OCI-M2 (cell line): ENCODE measurements around the gene GLI2.

Source experiments
- DNase-seq: peaks from one replicate; lab custom pipeline; 2025; ENCODE audit not compliant: unreplicated experiment; lab: John Stamatoyannopoulos, UW

GLI2 gene

DNA sequence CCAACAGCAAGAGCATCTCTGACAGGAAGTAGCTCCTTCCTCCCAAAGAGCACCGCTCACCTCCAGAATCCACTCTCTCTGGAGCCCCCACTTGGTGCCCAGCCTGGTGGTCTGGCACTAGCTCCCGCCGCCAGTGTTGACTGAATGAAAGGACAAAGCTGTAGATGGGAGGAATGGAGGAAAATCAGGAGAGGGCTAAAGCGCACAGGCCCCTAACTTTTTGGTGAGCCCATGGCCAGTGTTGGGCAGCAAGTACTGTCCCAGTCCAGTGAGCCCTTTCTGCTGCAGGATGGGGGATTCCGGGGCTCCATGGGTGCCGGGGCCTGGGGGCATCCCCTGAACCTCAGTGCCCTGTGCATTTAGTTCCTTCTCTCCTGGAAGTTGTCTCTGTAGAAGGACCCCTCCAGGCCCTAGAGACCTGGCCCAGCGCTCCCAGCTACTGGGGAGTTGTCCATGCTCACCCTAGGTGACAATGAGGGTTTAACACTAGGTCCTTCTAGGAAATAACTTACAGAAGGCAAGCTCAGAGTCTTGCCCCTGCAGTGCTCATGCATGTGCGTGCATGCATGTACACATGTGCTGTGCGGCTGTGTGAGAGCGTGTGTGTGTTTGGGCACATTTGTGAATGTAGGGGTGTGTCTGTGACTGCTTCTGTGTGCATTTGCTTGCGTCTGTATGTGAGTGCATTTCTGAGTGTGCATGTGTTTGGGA lies 33.6 kb downstream of the GLI2 start:
- no peak for DNase-seq

DNA sequence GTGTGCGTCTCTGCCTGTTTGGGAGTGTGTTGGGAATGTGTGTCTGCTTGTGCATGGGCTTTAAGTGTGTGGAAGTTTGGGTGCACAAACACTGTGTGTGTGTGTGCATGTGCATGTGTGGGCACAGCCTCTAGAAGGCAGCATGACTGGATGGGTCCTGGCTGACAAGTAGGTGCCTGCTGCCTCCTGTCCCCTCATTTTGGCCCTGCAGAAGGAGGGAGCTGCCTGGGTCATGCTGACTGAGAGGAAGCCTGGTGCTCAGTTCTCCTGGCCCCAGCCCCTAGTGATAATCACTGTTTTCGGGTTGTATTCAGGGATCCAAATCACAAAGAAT lies 34.1 kb downstream of the GLI2 start:
- no peak for DNase-seq

DNA sequence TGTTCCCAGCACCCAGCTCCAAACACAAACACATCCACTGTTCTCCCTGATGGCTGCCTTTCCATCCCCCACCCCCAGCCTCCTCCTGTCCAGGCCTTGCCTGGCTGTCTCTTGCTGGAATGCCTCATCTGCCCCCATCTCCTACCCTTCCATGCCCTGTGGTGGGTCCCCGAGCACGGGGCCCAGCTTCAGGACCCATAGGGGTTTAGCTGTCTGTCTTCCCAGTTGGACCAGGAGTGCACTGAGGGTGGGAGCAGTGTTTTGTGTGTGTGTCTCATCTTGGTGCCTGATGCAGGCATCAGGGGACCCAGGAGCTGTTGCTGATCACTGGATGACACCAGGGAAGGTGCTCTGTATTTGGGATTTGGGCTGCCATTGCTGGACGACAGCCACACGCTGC lies 34.5 kb downstream of the GLI2 start:
- no peak for DNase-seq

DNA sequence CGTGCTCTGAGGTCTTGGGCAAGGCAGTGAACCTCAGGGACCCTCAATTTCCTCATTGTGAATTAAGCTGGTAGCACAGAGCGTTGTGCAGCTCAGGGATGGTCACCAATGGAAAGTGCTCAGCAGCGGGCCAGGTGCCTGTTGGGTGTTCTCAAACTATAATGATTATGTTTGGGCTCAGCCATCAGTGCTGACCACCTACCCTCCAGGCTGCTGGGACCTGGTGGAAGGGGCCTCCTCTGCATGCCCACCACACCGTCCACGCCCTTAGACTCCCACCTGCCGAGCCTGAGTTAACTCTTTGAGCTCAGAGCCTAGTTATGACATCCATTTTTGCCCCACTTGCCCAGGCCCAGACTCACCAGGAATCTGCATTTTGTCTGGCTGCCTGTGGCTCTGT lies 35.0 kb downstream of the GLI2 start:
- no peak for DNase-seq

DNA sequence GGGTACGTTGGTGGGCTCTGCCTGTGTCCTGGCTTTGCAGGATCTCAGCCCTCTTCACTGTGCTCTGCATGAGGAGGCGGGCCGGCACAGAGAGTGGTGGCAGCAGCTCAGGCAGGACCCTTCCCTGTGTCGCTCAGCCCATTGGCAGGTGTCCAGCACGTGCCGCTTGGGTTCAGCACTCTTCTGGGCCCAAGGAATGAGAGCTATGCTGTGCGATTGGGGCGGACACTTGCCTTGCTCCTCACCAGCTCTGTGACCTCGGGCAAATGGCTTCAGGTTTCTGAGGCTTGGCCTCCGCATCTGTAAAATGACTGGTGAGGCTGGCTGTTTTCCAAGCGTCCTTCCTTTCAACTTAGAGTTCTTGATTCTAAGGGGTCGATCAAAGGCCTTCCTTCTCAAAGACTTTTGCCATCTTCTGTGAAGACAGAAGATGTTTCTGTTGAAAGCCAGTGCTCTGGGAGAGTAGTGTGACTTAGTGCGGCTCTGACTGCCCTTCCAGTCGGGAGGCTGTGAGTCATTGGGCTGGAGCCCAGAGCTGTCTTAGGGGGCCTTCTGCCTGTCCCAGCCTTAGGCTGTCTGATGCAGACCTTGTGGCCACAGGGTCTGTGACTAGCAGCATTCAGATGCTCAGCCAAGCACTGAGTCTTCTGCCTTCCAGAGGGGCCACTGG lies 35.6 kb downstream of the GLI2 start:
- no peak for DNase-seq

DNA sequence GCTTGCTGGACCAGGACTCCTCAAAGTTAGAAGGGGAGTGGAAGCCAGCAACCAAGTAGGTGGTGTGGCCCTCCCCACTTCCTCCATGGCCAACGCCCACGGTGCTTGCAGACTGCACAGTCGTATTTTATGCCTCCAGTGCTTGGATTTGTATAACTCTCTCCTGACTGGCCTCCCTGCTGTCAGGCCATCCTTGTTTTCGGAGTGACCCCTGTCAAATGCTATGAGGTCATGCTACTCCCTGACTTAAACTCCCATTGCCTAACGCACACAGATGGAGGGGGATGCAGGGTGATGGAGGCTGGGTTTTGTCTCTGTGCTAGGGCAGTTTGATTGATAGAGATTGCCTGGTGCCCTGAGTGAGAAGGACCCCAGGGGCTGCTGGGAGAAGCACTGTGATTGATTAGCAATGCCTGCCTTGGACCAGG lies 36.1 kb downstream of the GLI2 start:
- no peak for DNase-seq

DNA sequence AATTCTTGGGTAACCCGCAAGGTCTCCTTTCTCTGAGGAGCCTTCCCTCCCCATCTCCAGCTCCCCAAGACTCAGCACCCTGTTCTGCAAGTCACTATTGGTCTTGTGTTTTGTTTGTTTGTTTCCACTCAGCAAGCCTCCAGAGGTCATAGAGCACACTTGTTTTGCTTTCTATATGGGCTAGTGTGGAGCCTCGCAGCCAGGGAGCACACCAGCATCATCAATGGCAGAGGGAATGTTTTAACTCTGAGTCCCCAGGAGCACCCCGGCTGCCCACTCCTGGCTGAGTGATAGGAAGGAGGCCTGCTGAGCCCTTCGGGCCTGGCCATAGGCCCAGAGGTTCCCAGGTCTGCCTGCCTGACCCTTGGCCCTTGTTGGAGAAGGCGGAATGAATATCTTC lies 36.6 kb downstream of the GLI2 start:
- DNase-seq: no peak

DNA sequence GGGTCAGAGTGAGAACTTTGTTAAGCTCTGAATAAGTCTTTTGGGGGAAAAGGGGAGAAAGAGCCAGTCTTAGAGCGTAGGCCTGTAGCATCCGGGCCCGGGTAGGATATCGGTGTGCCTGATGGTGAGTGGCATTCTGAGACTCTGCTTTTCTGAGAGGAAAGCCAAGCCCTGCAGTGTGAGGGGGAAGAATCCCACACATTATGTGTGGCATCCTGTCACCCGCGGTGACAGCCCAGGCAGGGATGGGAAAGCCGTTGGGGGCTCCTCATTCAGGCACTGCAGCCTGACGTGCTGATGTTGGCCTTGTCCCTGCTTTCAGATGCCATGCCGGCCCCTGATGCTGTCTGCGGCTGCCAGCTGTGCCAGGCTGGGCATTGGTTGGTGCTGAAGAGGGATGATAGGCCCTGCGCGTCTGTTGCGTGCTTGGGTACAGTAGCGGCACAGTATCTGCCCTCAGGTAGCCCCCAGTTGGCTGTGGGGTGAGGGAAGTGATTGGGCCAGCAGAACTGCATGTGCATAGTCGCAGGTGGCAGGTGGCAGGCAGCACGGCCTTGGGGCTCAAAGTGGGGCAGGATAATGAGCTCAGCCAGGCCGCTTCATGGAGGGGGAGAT lies 37.6 kb downstream of the GLI2 start:
- no peak for DNase-seq

DNA sequence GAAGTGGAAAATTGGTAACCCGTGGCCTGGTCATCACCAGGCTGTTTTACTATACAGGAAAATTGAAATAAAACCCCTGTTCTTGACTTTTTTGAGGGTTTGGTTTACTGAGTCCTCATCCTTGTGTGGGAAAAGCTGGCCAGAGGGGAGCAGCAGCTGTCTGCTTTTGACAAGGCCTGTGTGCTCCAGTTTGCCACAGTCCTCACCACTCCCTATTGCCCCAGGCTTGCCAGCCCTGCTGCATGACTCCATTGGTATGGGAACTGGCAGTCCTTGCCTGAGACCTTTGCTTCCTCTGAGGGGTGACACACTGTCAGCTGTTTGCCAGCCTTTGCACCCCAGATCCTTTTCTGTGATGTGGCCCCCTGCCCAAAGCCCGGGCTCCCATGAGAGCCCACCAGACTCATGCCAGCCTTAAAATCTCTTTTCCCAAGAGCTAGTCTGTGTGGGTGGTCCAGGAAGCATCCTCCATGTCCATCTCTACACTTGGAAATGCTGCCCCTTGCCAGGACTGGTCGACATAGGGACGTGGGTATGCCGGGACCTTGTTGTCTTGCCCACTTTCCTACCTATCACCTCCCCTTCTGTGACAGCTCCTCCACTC lies 39.0 kb downstream of the GLI2 start:
- DNase-seq: no peak

DNA sequence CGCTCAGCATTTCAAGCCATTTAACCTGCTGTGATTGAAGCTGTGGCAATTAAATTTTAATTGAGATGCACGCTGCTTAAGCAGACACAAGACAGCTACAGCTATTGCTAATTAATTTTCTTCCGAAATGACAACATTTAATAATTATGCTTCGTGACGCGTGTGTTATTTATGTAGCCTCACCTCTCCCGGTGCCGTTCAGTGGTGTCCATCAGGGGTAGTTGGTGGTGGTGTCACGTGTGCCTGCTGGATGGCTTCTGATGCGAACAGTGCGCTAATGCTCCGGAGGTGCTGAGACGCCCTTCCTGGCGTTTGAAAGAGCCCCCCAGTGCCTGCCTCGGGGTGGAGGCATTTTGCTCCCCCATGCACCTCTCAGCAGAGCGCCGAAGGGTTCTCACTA lies 39.5 kb downstream of the GLI2 start:
- no peak for DNase-seq

DNA sequence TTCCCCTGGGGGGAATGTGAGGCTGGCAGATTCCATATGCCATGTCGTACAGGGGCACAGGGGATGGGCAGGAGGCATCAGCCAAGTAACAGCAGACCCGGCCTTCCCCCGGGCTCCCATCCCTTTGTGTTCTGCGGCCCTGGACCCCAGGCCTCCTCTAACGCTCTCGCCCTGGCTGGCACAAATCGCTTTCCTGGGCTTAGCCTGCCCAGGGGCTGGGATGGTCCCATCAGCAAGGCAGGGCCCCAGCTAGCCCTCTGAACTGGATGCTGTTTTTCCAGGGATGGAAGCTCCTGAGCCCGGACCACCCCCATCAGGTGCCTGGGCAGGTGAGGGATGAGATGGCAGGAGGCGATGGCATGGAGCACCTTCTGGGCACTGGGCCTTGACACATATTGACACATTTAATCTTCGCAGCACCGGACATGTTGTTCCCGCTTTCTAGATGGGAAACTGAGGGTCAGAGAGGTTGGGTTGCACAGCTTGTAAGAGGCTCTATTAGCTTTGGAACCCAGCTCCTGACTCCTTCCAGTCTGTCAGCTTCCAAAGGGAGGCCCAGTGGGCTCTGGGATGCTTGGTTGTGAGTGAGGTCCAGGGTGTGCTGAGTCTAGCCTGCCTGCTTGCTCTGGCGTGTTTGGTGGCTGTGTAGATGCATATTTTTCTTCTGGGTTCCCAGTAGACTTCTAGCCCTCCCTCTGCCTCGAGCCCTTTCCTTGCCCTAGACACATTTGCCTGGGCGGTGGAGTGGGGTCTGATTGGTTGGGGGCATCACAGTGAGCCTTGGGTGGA lies 40.3 kb downstream of the GLI2 start:
- DNase-seq: no peak

DNA sequence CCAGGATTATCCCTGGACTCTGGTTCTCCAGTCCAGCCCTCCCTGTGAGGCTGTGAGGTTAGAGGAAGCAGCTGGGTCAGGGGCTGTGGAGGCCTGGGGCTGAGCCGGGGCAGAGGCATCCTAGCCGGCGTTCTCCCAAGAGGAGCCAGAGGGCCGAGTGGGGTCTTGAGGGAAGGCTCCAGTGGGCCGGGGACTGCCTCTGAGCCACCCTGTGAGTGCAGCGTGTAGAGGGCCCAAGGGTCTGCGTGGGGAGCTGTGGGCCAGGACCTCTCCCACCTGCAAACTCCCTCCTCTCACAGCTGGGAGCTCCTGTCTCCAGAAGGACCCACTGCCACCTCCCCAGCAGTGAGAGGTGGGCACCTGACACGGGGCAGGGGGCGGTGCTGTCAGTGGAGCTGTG lies 41.0 kb downstream of the GLI2 start:
- no peak for DNase-seq

DNA sequence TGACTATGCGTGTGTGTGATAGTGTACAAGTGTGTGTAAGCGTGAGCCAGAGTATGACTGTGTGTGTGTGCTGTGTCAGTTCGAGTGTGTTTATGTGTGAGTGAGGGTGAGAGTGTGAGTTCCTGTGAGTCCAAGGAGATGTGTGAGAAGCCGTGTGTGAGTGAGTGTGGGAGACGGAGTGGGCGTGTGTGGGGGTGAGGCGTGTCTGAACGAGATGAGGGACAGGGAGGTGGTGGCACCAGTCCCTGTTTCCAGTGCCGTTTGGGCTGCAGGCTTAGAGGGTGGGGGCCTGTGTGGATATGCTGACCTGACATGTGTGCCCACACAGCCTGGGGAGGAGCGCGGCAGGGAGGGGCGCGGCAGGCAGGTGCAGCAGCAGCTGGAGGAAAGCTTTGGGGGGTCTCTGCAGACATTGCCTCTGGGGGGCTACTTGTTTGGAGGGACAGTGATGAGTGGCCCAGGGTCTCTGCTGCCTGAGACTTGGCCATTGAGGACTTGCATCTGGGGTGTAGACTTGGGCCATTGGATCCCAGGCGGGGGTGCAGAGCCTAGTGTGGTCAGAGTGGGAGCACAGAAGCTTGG lies 41.6 kb downstream of the GLI2 start:
- DNase-seq: no peak

DNA sequence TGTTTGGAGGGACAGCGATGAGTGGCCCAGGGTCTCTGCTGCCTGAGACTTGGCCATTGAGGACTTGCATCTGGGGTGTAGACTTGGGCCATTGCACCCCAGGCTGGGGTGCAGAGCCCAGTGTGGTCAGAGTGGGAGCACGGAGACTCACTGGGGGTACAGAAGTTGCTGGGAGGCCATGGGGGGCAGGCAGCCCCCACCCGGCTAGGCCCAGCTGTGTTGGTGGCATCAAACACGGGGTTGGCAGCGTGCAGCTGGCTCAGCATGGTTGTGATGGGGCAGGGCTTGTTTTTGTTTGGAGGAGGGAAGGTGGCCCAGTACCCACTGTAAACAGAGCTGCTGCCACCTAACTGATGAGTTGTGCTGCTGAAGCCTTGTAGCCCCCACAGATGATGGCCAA lies 42.1 kb downstream of the GLI2 start:
- DNase-seq: no peak

DNA sequence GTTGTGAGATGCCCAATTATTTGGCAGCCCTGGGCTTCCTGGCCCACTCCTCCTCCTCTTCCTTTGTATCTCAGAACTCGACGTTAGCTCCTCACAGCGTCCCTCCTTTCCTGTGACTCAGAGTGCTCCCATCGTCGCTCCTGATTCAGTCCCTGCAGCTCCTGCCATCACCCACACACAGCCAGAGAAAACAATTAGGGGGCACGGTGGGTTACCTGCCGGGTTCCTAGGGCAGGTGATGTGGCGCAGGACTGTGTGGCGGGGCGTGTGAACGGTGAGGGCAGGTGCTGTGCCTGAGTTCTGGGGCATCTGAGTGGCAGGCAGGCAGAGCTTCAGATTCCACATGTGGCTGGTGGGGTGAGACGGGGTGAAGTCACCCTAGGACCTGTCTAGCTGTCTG lies 42.6 kb downstream of the GLI2 start:
- DNase-seq: no peak

DNA sequence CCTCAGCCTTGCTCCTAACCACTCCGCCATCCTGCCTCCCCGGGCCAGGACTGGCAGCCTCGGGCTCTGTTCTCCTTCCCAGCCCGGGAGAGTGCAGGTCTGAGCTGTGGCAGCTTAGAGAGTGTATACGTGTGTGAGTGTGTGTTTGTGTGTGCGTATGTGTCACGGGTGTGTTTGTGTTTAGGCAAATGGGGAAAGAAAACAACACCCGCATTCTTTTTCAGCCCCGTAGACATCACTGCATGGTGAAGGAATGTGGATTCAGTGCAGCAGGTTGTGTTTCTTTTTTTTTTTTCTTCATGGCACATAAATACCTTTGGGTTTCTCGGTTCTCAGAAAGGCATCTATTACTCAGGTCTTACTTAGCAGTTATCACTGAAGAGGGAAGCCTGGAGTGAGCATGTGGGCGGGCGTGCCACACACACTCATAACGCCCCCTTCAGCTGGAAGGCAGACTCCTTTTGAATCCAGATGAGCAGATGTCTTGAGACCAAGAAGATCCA lies 44.2 kb downstream of the GLI2 start:
- DNase-seq: no peak

DNA sequence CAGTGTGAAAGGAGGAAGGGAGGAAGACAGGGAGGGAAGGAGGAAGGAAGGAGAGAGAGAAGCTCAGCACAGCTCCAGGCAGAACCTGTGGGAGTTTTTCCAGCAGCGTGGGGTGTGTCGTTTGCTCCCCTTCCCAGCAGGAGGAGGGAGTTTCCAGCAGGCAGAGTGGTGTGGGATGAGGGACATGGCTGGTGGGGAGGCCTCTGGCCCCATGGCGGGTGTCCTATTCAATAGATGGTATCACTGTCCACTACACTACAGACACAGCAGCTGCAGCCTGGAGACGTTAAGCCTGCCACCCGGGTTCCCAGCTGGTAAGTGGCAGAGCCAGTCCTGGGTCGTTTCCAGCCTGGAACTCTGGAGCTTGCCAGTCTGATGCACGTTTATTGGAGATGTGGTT lies 44.7 kb downstream of the GLI2 start:
- no peak for DNase-seq

DNA sequence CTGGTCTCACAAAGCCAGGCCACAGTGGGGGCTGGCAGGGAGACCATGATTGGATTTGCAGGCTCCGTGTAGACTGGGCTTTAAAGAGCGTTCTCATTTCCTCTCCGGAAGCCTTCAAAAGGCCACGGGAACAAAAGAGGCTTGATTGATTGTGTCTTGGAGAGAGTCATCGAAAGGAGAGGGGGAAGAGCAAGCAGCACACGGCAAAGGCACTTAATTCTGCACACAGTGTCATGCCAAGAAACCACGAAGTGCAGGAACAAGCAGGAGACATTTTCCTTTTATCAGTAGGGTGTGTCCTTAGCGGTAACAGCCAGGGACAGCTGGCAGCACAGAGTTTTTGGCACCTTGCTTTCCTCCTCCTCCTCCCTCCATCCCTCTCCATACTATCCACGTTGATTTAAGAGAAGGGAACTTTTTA lies 47.7 kb downstream of the GLI2 start:
- no peak for DNase-seq

DNA sequence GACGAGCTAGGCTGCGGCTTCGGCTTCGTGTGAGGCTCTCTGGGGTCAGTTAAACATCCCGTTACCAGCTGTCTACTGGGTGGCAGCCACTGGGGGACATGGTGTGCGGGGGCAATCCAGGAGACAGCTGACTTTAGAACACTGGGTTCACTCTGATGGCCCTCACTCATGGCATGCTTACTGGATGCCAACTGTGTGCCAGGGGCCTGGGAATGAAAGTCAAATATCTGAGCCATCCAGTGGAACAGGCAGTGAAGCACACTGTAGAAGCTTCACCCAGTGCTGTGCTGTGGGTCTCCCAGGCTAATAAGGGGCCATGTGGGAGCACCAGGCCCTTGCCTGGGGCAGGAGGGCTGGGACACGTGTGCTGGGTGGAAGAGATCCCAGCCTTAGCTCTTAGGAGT lies 48.3 kb downstream of the GLI2 start:
- DNase-seq: no peak
